DOHH2 (cell line): ENCODE data around the gene CCSER2.

Experiments used
- H3F3A ChIP-seq: fragments of 200-600 bp; sonication (generic), shearing (Covaris generic); 2 replicates; pipeline ENCODE4 v1.6.0; 2016; ENCODE audit warnings: antibody characterized with exemption, mild to moderate bottlenecking; ENCODE audit not compliant: control insufficient read depth, insufficient read depth
- H3K27ac ChIP-seq: fragments of 200-600 bp; sonication (generic); 2 replicates; pipeline ENCODE4 v1.5.1; 2014; ENCODE audit warnings: low read depth, mild to moderate bottlenecking, low read length, moderate library complexity
- H3K27me3 ChIP-seq: fragments of 200-600 bp; sonication (generic); 2 replicates; pipeline ENCODE4 v1.6.1; 2014; ENCODE audit warnings: mild to moderate bottlenecking, low read length, mixed read lengths; ENCODE audit not compliant: control insufficient read depth
- H3K36me3 ChIP-seq: fragments of 200-600 bp; sonication (generic); 2 replicates; pipeline ENCODE4 v1.6.1; 2014; ENCODE audit warnings: mild to moderate bottlenecking, low read length, moderate library complexity, mixed read lengths; ENCODE audit not compliant: control insufficient read depth
- H3K4me1 ChIP-seq: fragments of 200-600 bp; sonication (generic); 2 replicates; pipeline ENCODE4 v1.6.1; 2014; ENCODE audit warnings: mild to moderate bottlenecking, low read length, mixed read lengths; ENCODE audit not compliant: control insufficient read depth
- H3K4me2 ChIP-seq: fragments of 200-600 bp; sonication (generic); 2 replicates; pipeline ENCODE4 v1.6.0; 2014; ENCODE audit warnings: mild to moderate bottlenecking, low read length, moderate library complexity
- H3K4me3 ChIP-seq: fragments of 200-600 bp; sonication (generic); 2 replicates; pipeline ENCODE4 v1.5.1; 2014; ENCODE audit warnings: mild to moderate bottlenecking, low read length, mixed read lengths
- H3K79me2 ChIP-seq: fragments of 200-600 bp; sonication (generic); 2 replicates; pipeline ENCODE4 v1.6.1; 2014; ENCODE audit warnings: mild to moderate bottlenecking, low read length, mixed read lengths; ENCODE audit not compliant: control insufficient read depth
- H3K9me2 ChIP-seq: fragments of 200-600 bp; sonication (generic); replicated peaks from 2 replicates; pipeline ENCODE4 v1.6.1; 2014; ENCODE audit warnings: mild to moderate bottlenecking, low read length, mixed read lengths; ENCODE audit not compliant: control insufficient read depth
- H3K9me3 ChIP-seq: fragments of 200-600 bp; sonication (generic); 2 replicates; pipeline ENCODE4 v1.6.1; 2014; ENCODE audit warnings: antibody characterized with exemption, low read length, mixed read lengths; ENCODE audit not compliant: control insufficient read depth, insufficient read depth
- H4K20me1 ChIP-seq: fragments of 200-600 bp; sonication (generic); 2 replicates; pipeline ENCODE4 v1.6.0; 2014; ENCODE audit warnings: low read depth, mild to moderate bottlenecking, antibody characterized with exemption, low read length, moderate library complexity; ENCODE audit not compliant: control insufficient read depth, insufficient read depth
- EZH2phosphoT487 ChIP-seq: fragments of 200-600 bp; sonication (generic); IDR thresholded peaks from 2 replicates; pipeline ENCODE4 v1.6.1; 2017; ENCODE audit warnings: borderline replicate concordance, mild to moderate bottlenecking, antibody characterized with exemption, low read length, moderate library complexity, mixed read lengths
- TF ChIP-seq, protein P1 (sequence below): fragments of 200-600 bp; sonication (generic); IDR thresholded peaks from one replicate; pipeline ENCODE4 v1.5.1; 2014; ENCODE audit warnings: antibody characterized with exemption, mild to moderate bottlenecking, low read depth, low read length; ENCODE audit not compliant: poor library complexity, severe bottlenecking

Gene CCSER2

DNA sequence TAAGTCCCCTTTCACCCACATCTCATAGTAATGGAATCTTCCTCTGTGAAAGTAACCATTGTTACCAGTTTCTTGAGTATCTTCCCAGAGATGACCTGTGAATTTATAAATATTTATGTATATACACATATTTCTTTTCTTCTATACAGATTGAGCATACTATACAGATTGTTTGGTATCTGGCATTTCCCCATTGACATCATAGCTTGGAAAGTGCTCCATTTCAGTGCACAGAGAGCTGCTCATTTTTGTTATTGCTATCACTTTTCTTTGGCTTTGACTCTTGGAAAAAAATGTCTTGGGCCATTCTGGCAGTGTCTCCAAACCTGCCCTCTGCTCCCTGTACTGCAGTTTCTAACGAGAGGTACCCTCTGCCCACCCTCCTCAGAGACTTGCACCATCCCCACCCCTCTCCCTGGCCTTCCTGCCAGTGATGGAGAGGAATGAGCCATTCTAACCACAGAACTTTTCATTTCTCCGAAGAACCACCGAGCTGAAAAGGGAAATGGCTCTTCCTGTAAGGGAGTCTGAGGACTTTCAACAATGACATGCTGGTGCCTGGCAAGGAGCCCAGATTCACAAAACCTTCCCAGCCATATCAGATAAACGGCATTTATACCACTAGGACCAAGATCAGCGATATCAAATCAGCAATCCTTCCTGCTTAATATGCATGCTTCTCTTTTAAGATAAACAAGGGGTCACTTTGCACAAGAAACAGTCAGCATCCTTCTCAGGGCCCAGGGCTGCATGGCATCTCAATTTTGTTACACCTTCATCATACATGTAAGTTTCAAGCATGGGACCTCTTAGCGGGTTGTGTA lies 19.7 kb upstream of the CCSER2 start:
- Histone ChIP-seq H4K20me1 (no peaks in the 10 kb centered on the region), H3K27me3 (peaks cover 22% of the 10 kb centered on the region), H3K79me2 (no peaks in the 10 kb centered on the region), H3K36me3 (no peaks in the 10 kb centered on the region), H3K27ac (no peak overlapping the region), H3F3A (no peaks in the 10 kb centered on the region), H3K4me3 (no peak overlapping the region), H3K9me2 (no peaks in the 10 kb centered on the region), H3K4me2 (no peak overlapping the region), H3K9me3 (no peaks in the 10 kb centered on the region), H3K4me1 (no peaks in the 10 kb centered on the region)
- TF ChIP-seq, protein P1, sequence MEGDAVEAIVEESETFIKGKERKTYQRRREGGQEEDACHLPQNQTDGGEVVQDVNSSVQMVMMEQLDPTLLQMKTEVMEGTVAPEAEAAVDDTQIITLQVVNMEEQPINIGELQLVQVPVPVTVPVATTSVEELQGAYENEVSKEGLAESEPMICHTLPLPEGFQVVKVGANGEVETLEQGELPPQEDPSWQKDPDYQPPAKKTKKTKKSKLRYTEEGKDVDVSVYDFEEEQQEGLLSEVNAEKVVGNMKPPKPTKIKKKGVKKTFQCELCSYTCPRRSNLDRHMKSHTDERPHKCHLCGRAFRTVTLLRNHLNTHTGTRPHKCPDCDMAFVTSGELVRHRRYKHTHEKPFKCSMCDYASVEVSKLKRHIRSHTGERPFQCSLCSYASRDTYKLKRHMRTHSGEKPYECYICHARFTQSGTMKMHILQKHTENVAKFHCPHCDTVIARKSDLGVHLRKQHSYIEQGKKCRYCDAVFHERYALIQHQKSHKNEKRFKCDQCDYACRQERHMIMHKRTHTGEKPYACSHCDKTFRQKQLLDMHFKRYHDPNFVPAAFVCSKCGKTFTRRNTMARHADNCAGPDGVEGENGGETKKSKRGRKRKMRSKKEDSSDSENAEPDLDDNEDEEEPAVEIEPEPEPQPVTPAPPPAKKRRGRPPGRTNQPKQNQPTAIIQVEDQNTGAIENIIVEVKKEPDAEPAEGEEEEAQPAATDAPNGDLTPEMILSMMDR = no peak
- TF ChIP-seq EZH2phosphoT487 = no peak

DNA sequence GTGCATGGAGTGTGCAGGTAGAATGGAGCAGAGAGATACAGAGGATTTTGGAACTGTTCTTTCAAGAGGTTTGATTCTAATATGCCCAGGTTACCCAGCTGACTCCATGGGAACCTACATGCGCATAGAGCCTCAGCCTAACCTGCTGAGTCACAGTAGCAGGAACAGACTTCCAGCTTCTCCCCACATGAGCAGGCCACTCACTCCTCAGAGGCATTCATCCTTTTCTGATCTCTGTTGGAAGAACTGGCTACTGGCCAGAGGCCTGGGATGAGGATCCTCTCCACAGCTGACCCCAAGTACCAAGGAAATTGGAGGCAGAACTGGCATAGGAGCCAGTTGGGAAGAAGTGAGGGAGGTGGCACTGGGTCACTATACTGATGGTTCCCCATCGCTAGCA lies 17.9 kb upstream of the CCSER2 start:
- Histone ChIP-seq H3K27me3 (peaks cover 22% of the 10 kb centered on the region), H3K36me3 (no peaks in the 10 kb centered on the region), H3F3A (no peaks in the 10 kb centered on the region), H3K4me3 (no peak overlapping the region), H3K4me1 (no peaks in the 10 kb centered on the region), H3K27ac (no peak overlapping the region), H3K4me2 (no peak overlapping the region), H3K79me2 (no peaks in the 10 kb centered on the region), H3K9me2 (no peaks in the 10 kb centered on the region), H3K9me3 (no peaks in the 10 kb centered on the region), H4K20me1 (no peaks in the 10 kb centered on the region)
- TF ChIP-seq, protein P1 = no peak
- TF ChIP-seq EZH2phosphoT487 = no peak

DNA sequence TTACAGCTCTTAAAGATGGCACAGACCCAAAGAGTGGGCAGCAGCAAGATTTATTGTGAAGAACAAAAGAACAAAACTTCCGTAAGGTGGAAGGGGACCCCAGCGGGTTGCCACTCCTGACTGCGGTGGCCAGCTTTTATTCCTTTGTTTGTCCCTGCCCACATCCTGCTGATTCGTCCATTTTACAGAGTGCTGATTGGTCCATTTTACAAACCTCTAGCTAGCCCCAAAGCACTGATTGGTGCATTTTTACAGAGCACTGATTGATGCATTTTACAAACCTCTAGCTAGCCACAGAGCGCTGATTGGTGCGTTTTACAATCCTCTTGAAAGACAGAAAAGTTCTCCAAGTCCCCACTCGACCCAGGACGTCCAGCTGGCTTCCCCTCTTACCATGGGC lies 16.8 kb upstream of the CCSER2 start:
- Histone ChIP-seq H3K4me2 (no peak overlapping the region), H3K36me3 (no peaks in the 10 kb centered on the region), H3K9me3 (no peaks in the 10 kb centered on the region), H3K4me3 (no peak overlapping the region), H3F3A (no peaks in the 10 kb centered on the region), H3K27ac (no peak overlapping the region), H4K20me1 (no peaks in the 10 kb centered on the region), H3K27me3 (peaks cover 17% of the 10 kb centered on the region), H3K9me2 (no peaks in the 10 kb centered on the region), H3K79me2 (no peaks in the 10 kb centered on the region), H3K4me1 (no peaks in the 10 kb centered on the region)
- no peak for TF ChIP-seq EZH2phosphoT487
- TF ChIP-seq, protein P1 = no peak
